Coronary artery (tissue), 2 donors: Measurements from ENCODE around the gene NBPF6.
"Not testable (repeated sequence)": the region's sequence is repeated elsewhere in the genome, so short reads cannot be mapped to it uniquely, and the experiment has no call there.

Source experiments
- DNase-seq: peaks from one replicate; pipeline ENCODE4 v3.0.0-alpha.2; 2017; ENCODE audit warnings: low spot score
- H3K27ac ChIP-seq, 2 donors: fragments of 200-600 bp; sonication (generic); one replicate each; pipeline ENCODE4 v1.5.1; 2016 to 2019
- H3K4me3 ChIP-seq: fragments of 200-600 bp; sonication (generic); 2 replicates; pipeline ENCODE4 v1.5.1; 2016; ENCODE audit warnings: mild to moderate bottlenecking, moderate library complexity
- CTCF ChIP-seq: fragments of 200-600 bp; sonication (generic); IDR thresholded peaks from one replicate; pipeline ENCODE4 v1.5.1; 2019; ENCODE audit warnings: antibody characterized with exemption

Gene NBPF6

GRCh38 chr1:108478429-108479015 is 28.4 kb downstream of the NBPF6 start:
- no peak overlapping the region for H3K27ac ChIP-seq

GRCh38 chr1:108482708-108483107 is 32.6 kb downstream of the NBPF6 start:
- H3K27ac ChIP-seq, result no peak overlapping the region
- no peak for TF ChIP-seq CTCF
- DNase-seq, result no peak
- H3K4me3 ChIP-seq, result no peak overlapping the region

More at GRCh38 chr1:108478429-108479015, 28.4 kb downstream of the NBPF6 start:
- no peak overlapping the region for H3K4me3 ChIP-seq
- no peak for TF ChIP-seq CTCF
- DNase-seq, result no peak

GRCh38 chr1:108485990-108486389 is 35.8 kb downstream of the NBPF6 start:
- not testable (repeated sequence) for H3K4me3 ChIP-seq, H3K27ac ChIP-seq, DNase-seq

GRCh38 chr1:108486707-108487106 is 36.6 kb downstream of the NBPF6 start:
- H3K4me3 ChIP-seq, DNase-seq, H3K27ac ChIP-seq: not testable (repeated sequence)

- not testable (repeated sequence) for H3K4me3 ChIP-seq, H3K27ac ChIP-seq, DNase-seq
Observed at GRCh38 chr1:108495008-108495407, 44.9 kb downstream of the NBPF6 start.

- not testable (repeated sequence) for H3K27ac ChIP-seq, DNase-seq, H3K4me3 ChIP-seq
Observed at GRCh38 chr1:108496856-108497255, 46.7 kb downstream of the NBPF6 start.

- no peak for TF ChIP-seq CTCF
- DNase-seq, result no peak
- no peak overlapping the region for H3K27ac ChIP-seq
- H3K4me3 ChIP-seq, result no peak overlapping the region
Observed at GRCh38 chr1:108502138-108502537, 52.0 kb downstream of the NBPF6 start.

- TF ChIP-seq CTCF, result no peak
- no peak overlapping the region for H3K27ac ChIP-seq
- H3K4me3 ChIP-seq, result no peak overlapping the region
- no peak for DNase-seq
Observed at GRCh38 chr1:108502624-108503023, 52.5 kb downstream of the NBPF6 start.

- Histone ChIP-seq H3K4me3 (no peak overlapping the region), H3K27ac (no peak overlapping the region)
- DNase-seq, result no peak
- no peak for TF ChIP-seq CTCF
Observed at GRCh38 chr1:108503062-108503733, 53.1 kb downstream of the NBPF6 start.
